GM19035 (cell line): ENCODE results near the gene NSUN6.
A peak's percentile ranks its signal among the peaks of the same experiment; 100 is the strongest.
"Not testable (repeated sequence)": the region's sequence is repeated elsewhere in the genome, so short reads cannot be mapped to it uniquely, and the experiment has no call there.

Experiments
- ATAC-seq: cut with Tn5 transposase; IDR thresholded peaks from one replicate; pipeline ENCODE4 v1.9.1; 2021; ENCODE audit not compliant: unreplicated experiment

The NSUN6 gene

GRCh38 chr10:18659819-18660535 lies 8.6 kb upstream of the NSUN6 start:
- peak; percentile 15 for ATAC-seq

- ATAC-seq = peak; percentile 85
Measured at GRCh38 chr10:18659125-18659818, 7.9 kb upstream of the NSUN6 start, which contains the start of gene ARL5B. ARL5B (plus strand) TSS chr10:18659431; CDS start chr10:18659638, 207 bp downstream.

- ATAC-seq = peak; percentile 10
Measured at GRCh38 chr10:18658271-18659124, 7.1 kb upstream of the NSUN6 start.

GRCh38 chr10:18656724-18657123 lies 5.3 kb upstream of the NSUN6 start:
- no peak for ATAC-seq

- ATAC-seq = no peak
Measured at GRCh38 chr10:18653112-18653511, 1.7 kb upstream of the NSUN6 start.

GRCh38 chr10:18650404-18650997 lies 886 bp downstream of the NSUN6 start:
- ATAC-seq = no peak

- ATAC-seq = no peak
Measured at GRCh38 chr10:18649364-18649959, 1.9 kb downstream of the NSUN6 start.

- ATAC-seq = no peak
Measured at GRCh38 chr10:18647945-18648344, 3.4 kb downstream of the NSUN6 start.

GRCh38 chr10:18647151-18647550 lies 4.2 kb downstream of the NSUN6 start:
- no peak for ATAC-seq

- not testable (repeated sequence) for ATAC-seq
Measured at GRCh38 chr10:18639719-18640118, 11.7 kb downstream of the NSUN6 start.

GRCh38 chr10:18637400-18637799 lies 14.0 kb downstream of the NSUN6 start:
- ATAC-seq = not testable (repeated sequence)

- ATAC-seq = no peak
Measured at GRCh38 chr10:18635995-18636394, 15.4 kb downstream of the NSUN6 start.

GRCh38 chr10:18632500-18632899 lies 18.9 kb downstream of the NSUN6 start:
- not testable (repeated sequence) for ATAC-seq

- not testable (repeated sequence) for ATAC-seq
Measured at GRCh38 chr10:18627452-18628018, 23.9 kb downstream of the NSUN6 start.

GRCh38 chr10:18625886-18626285 lies 25.5 kb downstream of the NSUN6 start:
- ATAC-seq = no peak

GRCh38 chr10:18623671-18624070 lies 27.7 kb downstream of the NSUN6 start:
- not testable (repeated sequence) for ATAC-seq

GRCh38 chr10:18620856-18621255 lies 30.5 kb downstream of the NSUN6 start:
- no peak for ATAC-seq

GRCh38 chr10:18619016-18619415 lies 32.4 kb downstream of the NSUN6 start:
- ATAC-seq = no peak

GRCh38 chr10:18616337-18616736 lies 35.0 kb downstream of the NSUN6 start:
- ATAC-seq = no peak

GRCh38 chr10:18615618-18616017 lies 35.8 kb downstream of the NSUN6 start:
- no peak for ATAC-seq
